Liver (tissue), 3 donors: Measurements from ENCODE around the gene RNASE7.

Source experiments
- ATF3 ChIP-seq: IDR thresholded peaks from 2 replicates; pipeline ENCODE4 v1.6.1; 2016; ENCODE audit warnings: antibody characterized with exemption
- CTCF ChIP-seq: fragments of 150-350 bp; IDR thresholded peaks from 2 replicates; pipeline ENCODE4 v1.5.1; 2017; ENCODE audit warnings: improper control_type of control experiment, low read depth, low read length; ENCODE audit not compliant: missing input control
- EGR1 ChIP-seq, 2 donors: IDR thresholded peaks; 2 replicates each; pipeline ENCODE4 v1.6.1; 2016 to 2018; ENCODE audit warnings: antibody characterized with exemption in 2 of 2, low read depth in 2 of 2
- FOXA1 ChIP-seq: IDR thresholded peaks from 2 replicates; pipeline ENCODE4 v1.6.1; 2016; ENCODE audit warnings: antibody characterized with exemption
- HNF4G ChIP-seq: IDR thresholded peaks from 2 replicates; pipeline ENCODE4 v1.6.1; 2016; ENCODE audit warnings: antibody characterized with exemption
- JUND ChIP-seq, 2 donors: IDR thresholded peaks; 2 replicates each; pipeline ENCODE4 v1.6.1; 2016; ENCODE audit warnings: antibody characterized with exemption in 2 of 2
- MAX ChIP-seq: IDR thresholded peaks from 2 replicates; pipeline ENCODE4 v1.6.1; 2016; ENCODE audit warnings: antibody characterized with exemption
- RAD21 ChIP-seq, 2 donors: IDR thresholded peaks; 2 replicates each; pipeline ENCODE4 v1.6.1; 2016; ENCODE audit warnings: antibody characterized with exemption in 2 of 2, mild to moderate bottlenecking in 2 of 2
- REST ChIP-seq: IDR thresholded peaks from 2 replicates; pipeline ENCODE4 v1.6.1; 2016; ENCODE audit warnings: antibody characterized with exemption, mild to moderate bottlenecking
- RXRA ChIP-seq, 2 donors: IDR thresholded peaks; 2 replicates each; pipeline ENCODE4 v1.6.1; 2017 to 2018; ENCODE audit warnings: antibody characterized with exemption in 2 of 2, mild to moderate bottlenecking in 1 of 2
- SP1 ChIP-seq: IDR thresholded peaks from 2 replicates; pipeline ENCODE4 v1.6.1; 2018; ENCODE audit warnings: antibody characterized with exemption, mild to moderate bottlenecking
- YY1 ChIP-seq: IDR thresholded peaks from 2 replicates; pipeline ENCODE4 v1.6.1; 2016; ENCODE audit warnings: antibody characterized with exemption, mild to moderate bottlenecking
- ZBTB33 ChIP-seq: IDR thresholded peaks from 2 replicates; pipeline ENCODE4 v1.6.1; 2016; ENCODE audit warnings: antibody characterized with exemption
- donor health status: healthy.
- donor health status: healthy.

GRCh38 chr14:21043974-21044618, 1.9 kb downstream of the RNASE7 start:
- TF ChIP-seq CTCF (no peak), RXRA (IDR thresholded peaks at IDR 0.05) (peak; percentile 97 to 98), REST (peak; percentile 68), EGR1 (IDR thresholded peaks at IDR 0.05; ENCODE audit: low read depth in 2 of 2) (peak in 1 of 2 donors; percentile 64), YY1 (peak; percentile 60), MAX (peak; percentile 86), RAD21 (IDR thresholded peaks at IDR 0.05) (peak; percentile 30 to 34), FOXA1 (peak; percentile 44), ZBTB33 (peak; percentile 46), ATF3 (peak; percentile 59), SP1 (peak; percentile 93), HNF4G (peak; percentile 36), JUND (IDR thresholded peaks at IDR 0.05) (peak; percentile 60 to 86)
